Hippocampal formation (tissue), 2 donors: Measurements from ENCODE around the gene DEFB108B.
"Not testable (repeated sequence)": the region's sequence is repeated elsewhere in the genome, so short reads cannot be mapped to it uniquely, and the experiment has no call there.

ENCODE experiments used
- DNase-seq, 2 donors: peaks; one replicate each; lab custom pipeline; 2025; lab: John Stamatoyannopoulos, UW

DEFB108B gene

GRCh38 chr11:71813481-71814355 is 19.3 kb upstream of the DEFB108B start:
- peak; percentile 43 to 76 for DNase-seq

DNA sequence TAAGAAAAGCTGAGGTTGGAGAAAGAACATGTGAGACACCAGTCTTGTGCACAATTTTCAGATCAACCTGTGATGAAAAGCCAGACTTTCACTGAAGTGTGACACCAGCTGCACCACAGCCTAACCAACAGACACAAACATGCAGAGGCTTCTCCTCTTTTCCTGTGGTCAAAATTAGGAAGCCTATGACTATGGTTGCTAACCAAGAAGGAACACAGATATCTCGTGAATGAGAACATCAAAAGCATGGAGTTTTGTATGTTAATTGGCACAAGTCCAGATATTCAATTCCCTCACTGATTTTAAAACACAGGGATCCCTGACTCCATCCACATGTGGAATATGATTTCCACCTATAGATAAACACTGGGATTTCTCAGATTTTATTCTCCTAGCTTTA is 11.5 kb upstream of the DEFB108B start:
- not testable (repeated sequence) for DNase-seq

- DNase-seq = not testable (repeated sequence)
Observed at GRCh38 chr11:71829247-71829646, 3.8 kb upstream of the DEFB108B start.

- DNase-seq = not testable (repeated sequence)
Observed at GRCh38 chr11:71829686-71830085, 3.3 kb upstream of the DEFB108B start.

GRCh38 chr11:71842720-71843119 is 9.7 kb downstream of the DEFB108B start:
- DNase-seq = not testable (repeated sequence)

GRCh38 chr11:71843355-71843754 is 10.4 kb downstream of the DEFB108B start:
- DNase-seq = not testable (repeated sequence)

DNA sequence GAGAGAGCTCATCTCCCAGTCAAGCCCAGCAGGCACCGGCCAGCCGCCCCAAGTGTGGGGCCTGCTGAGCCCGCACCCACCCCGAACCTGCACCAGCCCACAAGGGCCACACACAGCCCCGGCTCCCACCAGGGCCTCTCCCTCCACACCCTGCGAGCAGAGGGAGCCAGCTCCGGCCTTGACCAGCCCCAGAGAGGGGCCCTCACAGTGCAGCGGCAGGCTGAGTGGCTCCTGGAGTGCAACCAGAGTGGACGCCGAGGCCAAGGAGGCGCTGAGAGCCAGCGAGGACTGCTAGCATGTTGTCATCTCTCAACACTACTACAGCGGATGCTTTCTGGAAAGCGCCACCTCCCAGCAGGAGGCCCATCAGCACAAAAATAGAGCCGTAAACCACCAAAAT is 10.9 kb downstream of the DEFB108B start:
- no peak for DNase-seq

DNA sequence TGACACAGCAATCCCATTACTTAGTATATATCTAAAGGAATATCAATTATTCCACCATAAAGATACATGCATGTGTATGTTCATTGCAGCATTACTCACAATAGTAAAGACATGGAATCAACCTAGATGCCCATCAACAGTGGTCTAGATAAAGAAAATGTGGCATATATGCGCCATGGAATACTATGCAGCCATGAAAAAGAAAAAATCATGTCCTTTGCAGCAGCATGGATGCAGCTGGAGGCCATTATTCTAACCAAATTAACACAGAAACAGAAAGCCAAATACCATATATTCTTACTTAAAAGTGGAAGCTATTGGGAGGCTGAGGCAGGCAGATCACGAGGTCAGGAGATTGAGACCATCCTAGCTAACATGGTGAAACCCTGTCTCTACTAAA is 20.9 kb downstream of the DEFB108B start:
- DNase-seq = not testable (repeated sequence)

DNA sequence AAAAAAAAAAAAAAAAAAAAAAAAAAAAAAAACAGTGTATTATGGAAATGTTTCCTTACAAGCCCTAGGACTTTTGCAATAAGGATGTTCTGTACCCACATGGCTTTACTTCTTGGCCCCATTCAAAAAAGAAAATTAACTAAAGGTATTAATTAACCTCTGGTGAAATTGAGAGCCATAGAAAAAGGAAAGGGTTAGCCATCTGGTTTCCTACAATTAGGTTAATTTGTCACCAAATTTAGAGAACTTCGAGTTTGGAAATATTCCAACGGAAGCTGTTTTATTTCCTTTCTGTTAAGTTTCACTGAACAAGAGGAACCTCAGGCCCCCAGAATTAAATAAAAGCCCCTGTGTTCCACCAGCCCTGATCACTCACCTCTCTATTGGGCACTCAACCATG is 22.9 kb downstream of the DEFB108B start:
- not testable (repeated sequence) for DNase-seq

- DNase-seq = not testable (repeated sequence)
Observed at GRCh38 chr11:71860835-71861234, 27.8 kb downstream of the DEFB108B start.

DNA sequence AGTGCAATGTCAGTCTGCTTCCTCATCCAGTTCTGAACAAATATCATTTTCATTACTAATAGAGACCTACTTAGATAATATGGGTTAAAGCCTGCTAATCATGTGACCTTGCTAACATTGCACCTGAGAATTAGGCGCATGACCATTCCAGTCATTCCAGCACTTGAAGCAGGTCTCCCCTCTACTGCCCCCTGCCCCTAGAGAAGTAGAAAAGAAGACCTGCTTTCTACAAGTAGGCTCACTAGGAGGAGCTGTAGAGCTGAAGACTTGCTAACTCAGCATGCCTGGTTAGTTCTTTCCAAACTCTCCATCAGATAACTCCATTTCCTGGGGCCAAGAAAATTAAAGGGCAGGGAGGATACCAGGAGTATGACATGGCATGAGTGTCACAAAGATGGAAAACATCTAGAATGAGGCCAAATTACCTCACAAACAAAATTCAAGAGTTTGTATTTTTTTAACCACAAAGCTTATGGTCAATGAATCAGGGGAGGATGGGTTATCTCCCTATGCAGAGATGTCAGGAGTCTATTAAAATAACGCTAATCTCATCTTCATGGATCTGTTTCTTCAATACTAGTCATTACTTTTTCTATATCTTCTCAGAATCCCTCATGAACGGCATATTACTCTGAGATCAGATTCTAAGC is 31.1 kb downstream of the DEFB108B start:
- not testable (repeated sequence) for DNase-seq

GRCh38 chr11:71867209-71867608 is 34.2 kb downstream of the DEFB108B start:
- DNase-seq = not testable (repeated sequence)

DNA sequence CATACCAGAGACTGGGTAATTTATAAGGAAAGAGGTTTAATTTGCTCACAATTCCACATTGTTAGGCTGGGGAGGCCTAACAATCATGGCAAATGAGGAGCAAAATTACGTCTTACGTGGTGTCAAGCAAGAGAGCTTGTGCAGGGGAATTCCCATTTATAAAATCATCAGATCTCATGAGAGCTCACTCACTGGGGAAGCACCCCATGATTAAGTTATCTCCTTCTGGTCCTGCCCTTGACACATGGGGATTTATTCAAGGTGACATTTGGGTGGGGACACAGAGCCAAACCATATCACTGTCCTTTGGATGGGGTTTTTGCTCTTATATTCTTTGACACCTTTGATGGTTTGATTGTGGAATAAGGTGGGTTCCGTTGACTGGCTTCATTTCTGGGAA is 36.9 kb downstream of the DEFB108B start:
- DNase-seq = not testable (repeated sequence)

DNA sequence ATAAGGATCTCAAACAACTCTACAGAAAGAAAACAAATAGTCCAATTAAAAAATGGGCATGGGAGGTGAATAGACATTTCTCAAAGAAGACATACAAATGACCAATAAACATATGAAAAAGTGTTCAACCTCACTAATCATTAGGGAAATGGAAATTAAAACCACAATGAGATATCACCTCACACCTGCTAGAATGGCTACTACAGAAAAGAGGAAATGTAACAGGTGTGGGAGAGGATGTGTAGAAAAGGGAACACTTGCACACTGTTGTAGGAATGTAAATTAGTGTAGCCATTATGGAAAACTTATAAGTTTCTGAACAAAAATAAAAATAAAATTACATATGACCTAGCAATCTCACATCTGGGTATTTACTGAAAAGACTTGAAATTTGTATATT is 37.7 kb downstream of the DEFB108B start:
- DNase-seq = not testable (repeated sequence)

GRCh38 chr11:71876262-71876661 is 43.3 kb downstream of the DEFB108B start:
- DNase-seq = not testable (repeated sequence)

- not testable (repeated sequence) for DNase-seq
Observed at GRCh38 chr11:71878059-71878458, 45.1 kb downstream of the DEFB108B start, which contains the start of gene DEFB131B. Gene DEFB131B, plus strand, starts transcription at chr11:71878453. Its CDS starts 0 bp downstream, at chr11:71878453.

DNA sequence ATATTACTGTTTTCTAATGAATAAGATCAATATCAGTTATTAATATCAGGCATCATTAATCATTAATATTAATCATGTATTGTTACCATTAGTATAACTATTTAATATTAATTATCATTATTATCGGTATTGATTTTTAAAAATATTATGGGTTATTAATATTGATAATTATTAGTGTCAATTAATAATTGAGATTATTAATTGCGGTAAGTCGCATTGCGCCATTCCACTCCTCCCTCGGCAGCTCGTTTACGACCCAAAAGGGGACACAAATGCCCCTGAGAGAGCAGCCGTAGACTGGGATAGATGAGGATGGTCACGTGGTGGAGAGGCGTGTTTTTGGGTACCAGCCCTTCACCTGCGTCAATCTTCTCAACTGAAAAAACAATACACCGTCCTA is 52.8 kb downstream of the DEFB108B start:
- not testable (repeated sequence) for DNase-seq
